ENCODE measurements around the gene CACNA1I.
"Not testable (repeated sequence)": the region's sequence is repeated elsewhere in the genome, so short reads cannot be mapped to it uniquely, and the experiment has no call there.

Gene CACNA1I

DNA sequence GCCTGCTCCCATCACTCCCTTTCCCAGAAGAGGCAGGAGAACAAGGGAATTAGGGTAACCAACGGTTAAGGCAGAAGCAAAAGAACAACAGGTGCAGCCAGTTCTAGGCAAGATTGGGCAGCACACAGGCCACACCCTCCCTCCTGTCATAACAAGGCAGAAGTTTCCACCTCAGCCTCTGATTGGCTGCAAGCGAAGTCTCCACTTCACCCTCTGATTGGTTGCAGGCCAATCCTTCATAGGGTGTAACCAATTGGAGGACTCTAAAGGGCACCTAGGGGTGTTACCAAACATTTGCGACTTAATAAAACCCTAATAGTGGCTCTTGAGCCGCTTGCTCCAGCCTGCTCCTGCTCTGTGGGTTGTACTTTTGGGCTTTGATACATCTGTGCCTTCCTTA is 153.8 kb downstream of the CACNA1I start:
- Histone ChIP-seq H3K4me3 (no peak overlapping the region), H3K27ac (peak overlapping the region in 4 of 21 experiments; percentile 18 to 48 (median 34))

DNA sequence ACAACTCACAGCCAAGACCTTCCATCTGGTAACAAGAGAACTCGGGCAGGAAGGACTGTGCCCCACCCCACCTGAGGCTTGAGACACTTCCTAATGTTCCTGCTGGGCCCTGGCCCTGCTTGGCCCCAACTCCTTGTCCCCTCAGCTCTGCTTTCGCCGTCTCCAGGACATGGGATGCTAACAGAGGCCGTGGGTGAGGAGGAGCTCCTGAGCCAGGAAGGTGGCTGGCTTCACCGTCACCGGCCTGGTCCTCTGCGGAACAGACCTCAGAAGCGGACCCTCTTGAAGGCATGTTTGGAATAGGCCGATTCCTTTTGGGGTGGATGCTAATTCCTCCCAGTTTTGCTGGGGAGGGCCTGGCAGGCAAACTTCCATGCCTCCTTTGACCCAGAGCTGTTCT is 154.3 kb downstream of the CACNA1I start:
- Histone ChIP-seq H3K27ac (peak overlapping the region in 1 of 21 experiments; percentile 18), H3K4me3 (no peak overlapping the region)

GRCh38 chr22:39725351-39726035 is 154.9 kb downstream of the CACNA1I start:
- Histone ChIP-seq H3K27ac (no peak overlapping the region), H3K4me3 (no peak overlapping the region)

- H3K4me3 ChIP-seq: no peak overlapping the region
- no peak overlapping the region for H3K27ac ChIP-seq
Measured at GRCh38 chr22:39727541-39727940, 157.0 kb downstream of the CACNA1I start.

DNA sequence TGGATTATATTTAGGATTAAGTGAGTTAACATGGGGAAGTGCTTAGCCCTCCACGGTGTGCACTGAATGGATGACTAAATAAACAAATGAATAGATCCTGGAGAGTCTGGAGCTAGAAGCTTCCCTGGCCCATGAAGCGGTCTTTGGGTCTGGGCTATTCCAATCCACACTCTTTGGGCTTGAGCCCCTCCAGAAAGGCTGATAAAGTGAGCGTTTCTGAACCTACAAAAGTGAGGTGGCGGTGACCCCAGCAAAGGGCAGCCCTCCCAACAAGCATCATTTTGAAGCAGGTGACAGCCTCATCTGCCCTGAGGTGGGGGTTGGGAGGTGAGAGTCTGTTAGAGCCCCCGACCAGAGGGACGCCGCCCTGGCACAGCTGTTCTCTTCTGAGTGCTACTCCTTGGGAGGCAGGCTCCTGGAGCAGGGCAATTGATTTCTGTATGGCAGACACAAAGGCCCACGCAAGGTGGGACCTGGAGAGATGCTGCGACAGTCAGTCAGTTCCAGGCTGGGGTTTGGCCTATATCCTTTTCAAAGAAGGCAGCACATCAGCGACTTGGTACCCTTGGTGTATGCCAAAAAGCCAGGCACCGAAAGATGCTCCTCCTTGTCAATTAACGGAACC is 157.8 kb downstream of the CACNA1I start:
- H3K4me3 ChIP-seq: no peak overlapping the region
- no peak overlapping the region for H3K27ac ChIP-seq

DNA sequence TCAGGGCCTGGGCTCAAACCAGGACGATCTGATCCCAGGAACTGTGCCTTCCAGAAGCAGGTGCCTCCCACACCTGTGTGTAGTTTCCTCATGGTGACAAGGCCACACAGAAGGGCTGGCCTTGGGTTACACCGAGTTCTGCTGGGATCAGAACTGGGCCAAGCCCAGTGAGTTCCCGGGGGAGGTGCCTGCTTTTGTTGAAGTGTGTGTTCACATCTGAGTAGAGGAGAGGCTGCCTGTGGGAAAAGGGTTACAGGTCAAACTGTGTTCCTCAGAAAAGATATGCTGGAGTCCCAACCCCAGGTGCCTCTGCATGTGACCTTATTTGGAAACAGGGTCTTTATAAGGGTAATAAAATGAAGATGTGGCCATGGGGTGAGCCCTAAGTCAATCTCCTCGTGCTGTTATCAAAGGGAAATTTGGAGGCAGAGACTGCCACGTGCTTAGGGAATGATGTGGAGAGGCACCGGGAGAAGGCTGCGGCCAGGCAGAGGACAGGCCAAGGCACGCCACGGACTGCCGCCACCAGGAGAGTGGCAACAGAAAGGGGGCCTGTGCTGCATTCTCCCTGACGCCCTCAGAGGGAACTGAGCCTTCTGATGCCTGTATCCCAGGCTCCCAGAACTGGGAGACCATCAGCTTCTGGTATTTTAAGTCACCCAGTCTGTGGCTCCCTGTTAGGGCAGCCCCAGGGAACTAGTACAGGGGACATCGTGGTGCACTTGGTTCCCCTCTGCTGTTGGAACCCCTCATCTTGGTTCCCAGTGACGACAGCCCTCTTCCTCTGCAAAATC is 158.8 kb downstream of the CACNA1I start:
- H3K4me3 ChIP-seq: no peak overlapping the region

DNA sequence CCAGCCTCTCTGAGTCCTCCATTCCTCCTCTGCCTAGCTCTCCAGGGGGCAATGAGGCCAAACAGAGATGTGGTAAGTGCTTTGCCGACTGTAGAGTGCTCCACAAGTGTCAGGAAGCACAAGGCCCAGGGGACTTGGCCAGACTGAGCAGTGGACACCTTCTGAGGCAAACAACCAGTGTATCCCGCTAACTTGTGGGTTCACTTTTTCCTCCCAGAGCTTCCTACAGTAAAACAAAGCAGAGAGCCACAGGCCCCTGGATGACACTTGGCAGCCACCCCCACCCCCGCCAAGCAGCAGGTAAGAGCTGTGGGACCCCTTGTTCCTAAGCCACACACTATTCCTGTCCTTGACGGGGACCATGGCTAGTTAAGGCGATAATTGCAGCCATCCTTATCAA is 160.9 kb downstream of the CACNA1I start:
- Histone ChIP-seq H3K27ac (no peak overlapping the region), H3K4me3 (no peak overlapping the region)

More for the DNA sequence above, 158.8 kb downstream of the CACNA1I start:
- no peak overlapping the region for H3K27ac ChIP-seq

- no peak overlapping the region for H3K4me3 ChIP-seq
- no peak overlapping the region for H3K27ac ChIP-seq
Measured at GRCh38 chr22:39731881-39732555, 161.5 kb downstream of the CACNA1I start.

- H3K27ac ChIP-seq: no peak overlapping the region
- H3K4me3 ChIP-seq: no peak overlapping the region
Measured at GRCh38 chr22:39732625-39733024, 162.1 kb downstream of the CACNA1I start.

GRCh38 chr22:39733191-39733590 is 162.6 kb downstream of the CACNA1I start:
- no peak overlapping the region for H3K27ac ChIP-seq
- H3K4me3 ChIP-seq: no peak overlapping the region

GRCh38 chr22:39734046-39734445 is 163.5 kb downstream of the CACNA1I start:
- not testable (repeated sequence) for H3K27ac ChIP-seq

DNA sequence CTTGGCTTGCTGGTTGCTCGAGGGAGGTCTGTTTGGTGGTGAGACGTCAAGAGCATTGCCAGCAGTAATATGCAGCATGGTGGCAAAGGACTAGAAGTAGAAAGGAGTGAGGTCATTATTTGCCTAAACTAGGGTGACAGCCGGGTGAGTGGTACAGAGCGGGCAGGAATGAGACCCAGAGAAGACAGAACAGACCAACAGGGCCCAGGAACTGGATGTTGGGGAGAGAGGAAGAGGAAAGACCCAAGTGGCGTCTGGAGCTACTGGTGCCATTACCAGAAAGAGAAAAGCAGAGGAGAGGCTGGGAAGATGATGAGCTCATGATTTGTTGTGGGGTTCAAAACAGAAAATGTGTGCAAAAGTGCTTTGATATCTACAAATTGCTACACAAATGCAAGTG is 164.3 kb downstream of the CACNA1I start:
- no peak overlapping the region for H3K4me3 ChIP-seq

More at GRCh38 chr22:39734046-39734445, 163.5 kb downstream of the CACNA1I start:
- H3K4me3 ChIP-seq: not testable (repeated sequence)

DNA sequence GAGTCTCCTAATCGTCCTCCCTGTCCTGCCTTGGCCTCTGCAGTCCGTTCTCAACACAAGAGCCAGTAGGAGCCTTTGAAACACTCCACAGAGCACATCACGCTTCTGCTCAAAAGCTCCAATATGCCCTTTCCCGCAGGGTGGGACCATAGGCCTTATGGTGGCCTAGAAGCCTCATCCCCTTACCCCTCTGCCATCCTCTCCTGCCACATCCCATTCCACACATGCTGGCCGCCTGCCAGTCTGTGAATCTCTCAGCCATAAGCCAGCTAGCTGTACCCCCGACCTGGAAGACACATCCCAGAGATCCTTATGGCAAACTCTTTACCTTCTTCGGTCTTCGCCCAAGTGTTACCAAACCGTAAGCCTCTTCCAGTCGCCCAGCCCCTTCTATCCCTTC is 165.2 kb downstream of the CACNA1I start:
- Histone ChIP-seq H3K4me3 (no peak overlapping the region), H3K27ac (no peak overlapping the region)

More for the DNA sequence above, 164.3 kb downstream of the CACNA1I start:
- H3K27ac ChIP-seq: no peak overlapping the region

- no peak overlapping the region for H3K27ac ChIP-seq
- H3K4me3 ChIP-seq: no peak overlapping the region
Measured at GRCh38 chr22:39738746-39739145, 168.2 kb downstream of the CACNA1I start.

Data from skin epidermis (tissue), 12 donors.